22Rv1 (cell line): ENCODE data around the gene NEUROG2.

Experiments
- H3K27ac ChIP-seq: fragments of 450-650 bp; 2 replicates; pipeline ENCODE4 v1.5.1; 2017
- CTCF ChIP-seq: fragments of 450-650 bp; IDR thresholded peaks from 2 replicates; pipeline ENCODE4 v1.5.1; 2017; ENCODE audit warnings: mild to moderate bottlenecking
- ZFX ChIP-seq: fragments of 450-650 bp; IDR thresholded peaks from 2 replicates; pipeline ENCODE4 v1.6.1; 2017; ENCODE audit warnings: antibody characterized with exemption, borderline replicate concordance

NEUROG2 gene

DNA sequence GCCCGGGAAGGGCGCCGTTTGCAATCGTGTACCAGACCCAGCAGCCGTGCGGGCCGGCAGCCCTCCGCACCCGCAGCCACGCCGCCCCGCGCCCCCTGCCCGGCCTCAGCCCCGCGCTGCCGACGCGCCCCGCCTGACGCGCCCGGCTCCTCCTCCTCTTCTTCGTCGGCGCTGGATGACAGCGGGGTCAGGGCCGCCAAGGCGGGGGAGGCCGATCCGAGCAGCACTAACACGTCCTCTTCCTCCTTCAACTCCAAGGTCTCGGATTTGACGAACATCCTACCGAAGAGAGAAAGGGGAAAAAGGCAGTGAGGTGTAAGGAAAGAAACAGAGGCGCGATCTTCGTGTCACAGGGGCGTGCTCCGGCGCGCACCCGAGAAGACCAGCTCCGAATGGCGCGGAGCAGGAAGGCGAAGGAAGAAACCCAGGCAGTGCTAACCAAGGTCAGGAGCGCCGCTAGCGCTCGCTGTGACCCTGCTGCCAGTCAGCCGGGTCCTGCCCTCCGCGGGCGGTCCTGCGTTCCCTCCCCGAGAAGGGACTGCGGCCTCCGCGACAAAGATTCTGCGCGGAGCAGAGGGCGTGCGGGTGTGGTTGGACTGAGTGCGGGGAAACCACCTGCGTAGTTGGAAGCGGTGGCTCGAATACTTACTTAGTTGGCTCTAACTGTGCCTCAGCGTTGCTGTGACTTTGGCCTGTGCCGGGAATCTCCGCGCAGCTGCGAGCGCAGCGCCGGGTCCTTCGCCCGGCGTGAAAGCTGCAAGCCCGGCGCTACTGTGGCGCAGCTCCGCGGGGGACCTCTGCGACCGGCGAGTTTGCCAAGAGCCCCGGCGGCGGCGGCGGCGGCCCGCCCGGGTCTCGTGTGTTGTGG lies 548 bp downstream of the NEUROG2 start:
- TF ChIP-seq ZFX (no peak), CTCF (no peak; the same call in 1 of the 2 replicates)
- H3K27ac ChIP-seq, result peak overlapping the region; percentile 59

GRCh38 chr4:112514647-112515197 lies 1.3 kb downstream of the NEUROG2 start:
- peak overlapping the region; percentile 59 for H3K27ac ChIP-seq
- TF ChIP-seq CTCF (peak; percentile 57), ZFX (no peak)

- H3K27ac ChIP-seq, result no peak overlapping the region
- no peak for TF ChIP-seq ZFX
Measured at GRCh38 chr4:112513971-112514646, 1.9 kb downstream of the NEUROG2 start.

DNA sequence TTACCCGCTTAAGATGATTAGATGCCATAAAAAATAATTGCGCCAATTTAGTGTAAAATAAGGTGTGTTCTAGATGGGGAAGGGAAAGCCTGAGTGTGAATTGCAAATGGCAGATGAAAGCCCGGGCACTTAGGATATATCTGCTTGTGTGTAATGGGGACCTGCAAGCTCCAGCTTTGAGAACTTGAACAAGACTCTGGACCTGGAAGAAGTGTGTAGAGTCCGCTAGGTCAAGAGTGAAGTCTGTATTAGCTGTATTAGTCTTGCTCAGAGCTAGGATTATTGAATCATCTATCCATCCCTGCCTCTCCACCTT lies 4.2 kb downstream of the NEUROG2 start:
- TF ChIP-seq CTCF (no peak), ZFX (no peak)
- no peak overlapping the region for H3K27ac ChIP-seq

- TF ChIP-seq ZFX (no peak), CTCF (no peak)
- H3K27ac ChIP-seq, result no peak overlapping the region
Measured at GRCh38 chr4:112511093-112511802, 4.7 kb downstream of the NEUROG2 start.

DNA sequence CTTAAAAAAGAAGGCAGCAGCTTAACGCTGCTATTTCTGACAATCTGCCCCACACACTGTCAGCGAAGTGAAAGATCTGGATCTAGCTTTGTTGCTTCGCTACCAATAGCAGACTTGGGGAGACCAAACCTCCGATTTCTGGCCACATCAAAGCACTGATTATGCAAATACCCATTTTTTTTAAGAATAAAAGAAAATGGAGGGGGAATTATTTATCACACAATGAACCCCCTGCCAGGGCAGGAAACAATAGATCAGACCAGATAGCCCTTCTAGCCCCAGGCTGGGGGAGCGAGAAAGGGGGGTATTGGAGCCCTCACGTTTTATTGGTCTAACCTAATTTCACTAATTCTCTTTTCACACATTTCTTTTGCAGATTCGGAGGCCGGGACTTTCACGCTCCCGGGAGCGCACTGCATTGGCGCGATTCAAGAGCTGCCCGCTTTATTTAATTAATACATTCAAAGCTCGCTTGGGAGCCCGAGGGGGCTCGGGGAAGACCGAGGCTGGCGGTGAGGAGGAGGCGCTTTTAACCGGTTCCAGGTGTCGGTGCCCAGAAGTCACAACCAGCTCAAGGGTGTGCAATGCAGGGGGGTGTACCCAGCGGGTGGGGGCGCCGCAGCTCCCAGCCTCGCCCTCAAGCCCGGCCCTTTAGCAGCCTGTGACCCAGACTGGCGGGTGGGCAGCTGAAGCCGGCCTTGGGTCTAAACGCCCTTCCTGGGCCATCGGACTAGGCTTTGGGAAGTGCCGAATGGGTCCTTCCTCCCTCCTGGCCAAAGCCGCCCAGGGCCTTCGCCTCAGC lies 5.5 kb downstream of the NEUROG2 start:
- H3K27ac ChIP-seq, result no peak overlapping the region
- no peak for TF ChIP-seq CTCF
- no peak for TF ChIP-seq ZFX
